HG03565 (cell line): ENCODE results near the gene ORC2.
"Not testable (repeated sequence)": the region's sequence is repeated elsewhere in the genome, so short reads cannot be mapped to it uniquely, and the experiment has no call there.

Experiments
- ATAC-seq: cut with Tn5 transposase; IDR thresholded peaks from one replicate; pipeline ENCODE4 v1.9.1; 2021; ENCODE audit warnings: mild to moderate bottlenecking, moderate library complexity; ENCODE audit not compliant: unreplicated experiment

ORC2 gene

GRCh38 chr2:200939832-200940231 is 23.6 kb downstream of the ORC2 start:
- no peak for ATAC-seq

- no peak for ATAC-seq
Observed at GRCh38 chr2:200930947-200931626, 32.4 kb downstream of the ORC2 start.

- no peak for ATAC-seq
Observed at GRCh38 chr2:200929334-200930249, 33.9 kb downstream of the ORC2 start.

- ATAC-seq, result no peak
Observed at GRCh38 chr2:200922439-200922838, 41.0 kb downstream of the ORC2 start.

- no peak for ATAC-seq
Observed at GRCh38 chr2:200913654-200914053, 49.8 kb downstream of the ORC2 start.

GRCh38 chr2:200909958-200910357 is 53.5 kb downstream of the ORC2 start:
- ATAC-seq, result no peak

GRCh38 chr2:200905618-200906296 is 57.7 kb downstream of the ORC2 start:
- ATAC-seq, result no peak

GRCh38 chr2:200901459-200902072 is 61.9 kb downstream of the ORC2 start:
- peak; percentile 96 for ATAC-seq

- ATAC-seq, result no peak
Observed at GRCh38 chr2:200899482-200899881, 64.0 kb downstream of the ORC2 start.

- ATAC-seq, result peak; percentile 78
Observed at GRCh38 chr2:200888704-200889625, 74.5 kb downstream of the ORC2 start, which contains the start of the genes NIF3L1 and PPIL3. TSS of gene NIF3L1 (plus strand) at chr2:200889371. CDS start at chr2:200891944, 2,573 bp downstream. TSS of gene PPIL3 (minus strand) at chr2:200889077. CDS start at chr2:200887615, 1,462 bp downstream.

GRCh38 chr2:200881715-200882249 is 81.7 kb downstream of the ORC2 start:
- ATAC-seq, result not testable (repeated sequence)

- no peak for ATAC-seq
Observed at GRCh38 chr2:200878289-200878880, 85.1 kb downstream of the ORC2 start.

- ATAC-seq, result no peak
Observed at GRCh38 chr2:200877443-200877842, 86.0 kb downstream of the ORC2 start.

GRCh38 chr2:200873560-200873959 is 89.9 kb downstream of the ORC2 start:
- no peak for ATAC-seq

- no peak for ATAC-seq
Observed at GRCh38 chr2:200871151-200871550, 92.3 kb downstream of the ORC2 start.

GRCh38 chr2:200869014-200869413 is 94.4 kb downstream of the ORC2 start:
- no peak for ATAC-seq

- peak; percentile 79 for ATAC-seq
Observed at GRCh38 chr2:200864176-200865034, 99.1 kb downstream of the ORC2 start, which contains the start of gene CLK1. TSS of gene CLK1 (minus strand) at chr2:200864658. CDS start at chr2:200861862, 2,796 bp downstream.

- ATAC-seq, result no peak
Observed at GRCh38 chr2:200863782-200864175, 99.7 kb downstream of the ORC2 start.
